ENCODE data around the gene CDH12. TPM values are rescaled to one million over a fixed set of nuclear protein-coding genes. Genes with fewer than 3 reads are reported as not detected.

CDH12 gene
- total RNA-seq, 1 donor from 2014 or later = 0.11 TPM

- intact Hi-C loops (cut with DNase I) = no loop called here
- no peaks in the 10 kb centered on the region for H3K4me1 ChIP-seq
- H3K36me3 ChIP-seq = no peaks in the 10 kb centered on the region
- H3K4me3 ChIP-seq = no peak overlapping the region
- no peaks in the 10 kb centered on the region for H3K27me3 ChIP-seq
- no peak for TF ChIP-seq CTCF (IDR thresholded peaks at IDR 0.05)
- DNase-seq (ENCODE audit: low spot score in 2 of 2) = no peak
- no peak overlapping the region for H3K27ac ChIP-seq
- H3K9me3 ChIP-seq = no peaks in the 10 kb centered on the region
Measured at GRCh38 chr5:21856987-21857386, 996.2 kb downstream of the CDH12 start.

- no peak overlapping the region for H3K27ac ChIP-seq
- no peak for DNase-seq (ENCODE audit: low spot score in 2 of 2)
Measured at GRCh38 chr5:21847300-21847699, 1005.8 kb downstream of the CDH12 start.

GRCh38 chr5:21844960-21845359 is 1008.2 kb downstream of the CDH12 start:
- Histone ChIP-seq H3K36me3 (no peaks in the 10 kb centered on the region), H3K4me3 (no peak overlapping the region), H3K27ac (no peak overlapping the region), H3K9me3 (no peaks in the 10 kb centered on the region), H3K4me1 (no peaks in the 10 kb centered on the region), H3K27me3 (no peaks in the 10 kb centered on the region)
- TF ChIP-seq CTCF (IDR thresholded peaks at IDR 0.05) = no peak
- no peak for DNase-seq (ENCODE audit: low spot score in 2 of 2)
- intact Hi-C loops (cut with DNase I) = no loop called here

More at GRCh38 chr5:21847300-21847699, 1005.8 kb downstream of the CDH12 start:
- Histone ChIP-seq H3K27me3 (no peaks in the 10 kb centered on the region), H3K4me3 (no peak overlapping the region), H3K9me3 (no peaks in the 10 kb centered on the region), H3K4me1 (no peaks in the 10 kb centered on the region), H3K36me3 (no peaks in the 10 kb centered on the region)
- TF ChIP-seq CTCF (IDR thresholded peaks at IDR 0.05) = no peak
- intact Hi-C loops (cut with DNase I) = no loop called here

- Histone ChIP-seq H3K4me1 (no peaks in the 10 kb centered on the region), H3K4me3 (no peak overlapping the region), H3K27ac (no peak overlapping the region), H3K36me3 (no peaks in the 10 kb centered on the region), H3K9me3 (no peaks in the 10 kb centered on the region), H3K27me3 (no peaks in the 10 kb centered on the region)
- TF ChIP-seq CTCF (IDR thresholded peaks at IDR 0.05) = no peak
- no peak for DNase-seq (ENCODE audit: low spot score in 2 of 2)
- intact Hi-C loops (cut with DNase I) = no loop called here
Measured at GRCh38 chr5:21834863-21835262, 1018.3 kb downstream of the CDH12 start.

- intact Hi-C loops (cut with DNase I) = no loop called here
- Histone ChIP-seq H3K4me3 (no peak overlapping the region), H3K9me3 (no peaks in the 10 kb centered on the region), H3K36me3 (no peaks in the 10 kb centered on the region), H3K4me1 (no peaks in the 10 kb centered on the region), H3K27me3 (no peaks in the 10 kb centered on the region), H3K27ac (no peak overlapping the region)
- no peak for DNase-seq (ENCODE audit: low spot score in 2 of 2)
- no peak for TF ChIP-seq CTCF (IDR thresholded peaks at IDR 0.05)
Measured at GRCh38 chr5:21831145-21831787, 1021.9 kb downstream of the CDH12 start.

- intact Hi-C loops (cut with DNase I) = no loop called here
Measured at GRCh38 chr5:21826884-21827283, 1026.3 kb downstream of the CDH12 start.

More at GRCh38 chr5:21826884-21827283, 1026.3 kb downstream of the CDH12 start:
- Histone ChIP-seq H3K36me3 (no peaks in the 10 kb centered on the region), H3K27ac (no peak overlapping the region), H3K4me3 (no peak overlapping the region), H3K4me1 (no peaks in the 10 kb centered on the region), H3K9me3 (no peaks in the 10 kb centered on the region), H3K27me3 (no peaks in the 10 kb centered on the region)
- no peak for DNase-seq (ENCODE audit: low spot score in 2 of 2)
- no peak for TF ChIP-seq CTCF (IDR thresholded peaks at IDR 0.05)

All from ascending aorta (tissue), 2 donors.